Right ventricle myocardium superior (tissue), 1 donor: ENCODE data around the gene PELI3. TPM values are rescaled to one million over a fixed set of nuclear protein-coding genes. Genes with fewer than 3 reads are reported as not detected.
A peak's percentile ranks its signal among the peaks of the same experiment; 100 is the strongest.
"Not testable (repeated sequence)": the region's sequence is repeated elsewhere in the genome, so short reads cannot be mapped to it uniquely, and the experiment has no call there.

Source experiments
- ATAC-seq: fragments of 200-7000 bp; cut with Tn5 transposase; one replicate; pipeline ENCODE4 v1.9.1; 2020; ENCODE audit warnings: mild to moderate bottlenecking; ENCODE audit not compliant: poor library complexity
- DNase-seq: peaks from one replicate; pipeline ENCODE4 v3.0.0-alpha.2; 2020
- intact Hi-C: fragments of 100-400 bp; cut with DNase I; formaldehyde crosslinking; loops from one replicate; pipeline ENCODE4 v1.11.2; 2022
- long read RNA-seq: library from polyadenylated mRNA; unstranded; transcript quantifications from one replicate; pipeline ENCODE4 v2.0.0, GENCODE V29; 2021
- total RNA-seq: library from RNA; stranded (reverse); fragmentation: NEBNext Ultra II Directional; extraction: Animal tissue kit (Norgen Biotek cat#: 25700); gene quantifications from one replicate; pipeline ENCODE4 v1.2.1, GENCODE V29; 2021
- donor health status: DM: no; HTN: yes; CAD: no; lungs with severe emphysema.

PELI3 gene
- 8.9 TPM for total RNA-seq
- long read RNA-seq, transcript PELI3-201 (8 exons, 2,740 nt): minor isoform, 24 of 76 reads
- long read RNA-seq, transcript PELI3-202 (7 exons, 2,783 nt): major isoform, 31 of 76 reads
- long read RNA-seq, partial matches to known transcripts: 17 of 76 reads
- long read RNA-seq, other reads (novel, unspliced or antisense): 4 of 76 reads

- intact Hi-C loops: no loop called here
- DNase-seq (peak; percentile 95), ATAC-seq (peak; percentile 98)
Observed at GRCh38 chr11:66466225-66467033, at the start of gene PELI3. TSS of gene PELI3 (plus strand) at chr11:66466905. CDS start at chr11:66468129, 1,224 bp downstream.

- intact Hi-C loops: no loop called here
- DNase-seq (no peak), ATAC-seq (no peak)
Observed at GRCh38 chr11:66417000-66417399, 49.7 kb upstream of the PELI3 start.

GRCh38 chr11:66418168-66418985 lies 48.3 kb upstream of the PELI3 start:
- ATAC-seq (peak; percentile 97), DNase-seq (peak; percentile 85)
- intact Hi-C loops: no loop called here

GRCh38 chr11:66418986-66419308 lies 47.8 kb upstream of the PELI3 start:
- ATAC-seq: no peak
- no peak for DNase-seq
- intact Hi-C loops: no loop called here

GRCh38 chr11:66419825-66420224 lies 46.9 kb upstream of the PELI3 start:
- DNase-seq: no peak
- intact Hi-C loops: no loop called here
- ATAC-seq: no peak

GRCh38 chr11:66420671-66421476 lies 45.8 kb upstream of the PELI3 start, which contains the start of gene NPAS4:
TSS of gene NPAS4 (plus strand) at chr11:66421035. CDS start at chr11:66421180, 145 bp downstream.
- intact Hi-C loops: no loop called here
- ATAC-seq (no peak), DNase-seq (no peak)

- DNase-seq (peak; percentile 92), ATAC-seq (peak; percentile 90)
- intact Hi-C loops: no loop called here
Observed at GRCh38 chr11:66421492-66422205, 45.1 kb upstream of the PELI3 start.

- ATAC-seq: no peak
- intact Hi-C loops: no loop called here
- no peak for DNase-seq
Observed at GRCh38 chr11:66426314-66426713, 40.4 kb upstream of the PELI3 start.

GRCh38 chr11:66428933-66429332 lies 37.8 kb upstream of the PELI3 start:
- ATAC-seq: no peak
- intact Hi-C loops: no loop called here
- no peak for DNase-seq

- peak; percentile 89 for ATAC-seq
- DNase-seq: peak; percentile 81
- intact Hi-C loops: loop anchor here (1.0 kb wide), 1 partner anchor 22 kb away; no protein-coding TSS in a partner anchor
Observed at GRCh38 chr11:66429983-66430602, 36.6 kb upstream of the PELI3 start.

- intact Hi-C loops: not testable (repeated sequence)
Observed at GRCh38 chr11:66431287-66431686, 35.4 kb upstream of the PELI3 start.

GRCh38 chr11:66431871-66432329 lies 34.8 kb upstream of the PELI3 start:
- intact Hi-C loops, DNase-seq: not testable (repeated sequence)

More at GRCh38 chr11:66431287-66431686, 35.4 kb upstream of the PELI3 start:
- DNase-seq, ATAC-seq: not testable (repeated sequence)

GRCh38 chr11:66432597-66432996 lies 34.1 kb upstream of the PELI3 start:
- ATAC-seq (no peak), DNase-seq (no peak)
- intact Hi-C loops: no loop called here

More at GRCh38 chr11:66431871-66432329, 34.8 kb upstream of the PELI3 start:
- ATAC-seq: not testable (repeated sequence)

GRCh38 chr11:66437979-66438503 lies 28.7 kb upstream of the PELI3 start:
- intact Hi-C loops: no loop called here
- DNase-seq: no peak
- no peak for ATAC-seq

- ATAC-seq (peak; percentile 100), DNase-seq (peak; percentile 94)
- intact Hi-C loops: no loop called here
Observed at GRCh38 chr11:66438504-66439466, 27.9 kb upstream of the PELI3 start, which contains the start of gene MRPL11. TSS of gene MRPL11 (minus strand) at chr11:66438848. CDS start at chr11:66438754, 94 bp downstream.
